OCI-LY3 (cell line): ENCODE measurements around the gene FBXO17.

Experiments
- H2AFZ ChIP-seq: fragments of 200-600, 300-600 bp; shearing (Covaris generic); 2 replicates; pipeline ENCODE4 v1.6.0; 2014; ENCODE audit warnings: antibody characterized with exemption, low read depth, low read length
- H3K27ac ChIP-seq: fragments of 200-600, 300-600 bp; sonication (generic); 2 replicates; pipeline ENCODE4 v1.5.1; 2014; ENCODE audit warnings: mild to moderate bottlenecking, low read length, moderate library complexity, mixed read lengths
- H3K27me3 ChIP-seq: fragments of 200-600, 300-600 bp; sonication (generic); 2 replicates; pipeline ENCODE4 v1.6.1; 2014; ENCODE audit warnings: low read depth, low read length, mixed read lengths
- H3K36me3 ChIP-seq: fragments of 200-600, 300-600 bp; sonication (generic); replicated peaks from 2 replicates; pipeline ENCODE3; 2014; ENCODE audit warnings: low read depth, low read length, mixed read lengths
- H3K4me1 ChIP-seq: fragments of 300-600, 200-600 bp; sonication (generic); 2 replicates; pipeline ENCODE4 v1.6.1; 2014; ENCODE audit warnings: low read length, mixed read lengths
- H3K4me2 ChIP-seq: fragments of 200-600, 300-600 bp; sonication (generic); 2 replicates; pipeline ENCODE4 v1.6.1; 2014; ENCODE audit warnings: low read length, mixed read lengths
- H3K4me3 ChIP-seq: fragments of 300-600, 200-600 bp; sonication (generic); 2 replicates; pipeline ENCODE4 v1.5.1; 2014; ENCODE audit warnings: antibody characterized with exemption, mild to moderate bottlenecking, low read length, moderate library complexity
- H3K79me2 ChIP-seq: fragments of 300-600, 200-600 bp; shearing (Covaris generic); 2 replicates; pipeline ENCODE4 v1.6.1; 2014; ENCODE audit warnings: mild to moderate bottlenecking, low read length, mixed read lengths
- H3K9ac ChIP-seq: fragments of 300-600, 200-600 bp; shearing (Covaris generic); 2 replicates; pipeline ENCODE4 v1.6.0; 2014; ENCODE audit warnings: mild to moderate bottlenecking, low read length, moderate library complexity
- H3K9me3 ChIP-seq: fragments of 200-600, 300-600 bp; shearing (Covaris generic); 2 replicates; pipeline ENCODE4 v1.6.1; 2014; ENCODE audit warnings: low read length, mixed read lengths; ENCODE audit not compliant: insufficient read depth
- H4K20me1 ChIP-seq: fragments of 200-600, 300-600 bp; sonication (generic); 2 replicates; pipeline ENCODE4 v1.6.1; 2016; ENCODE audit warnings: low read length, mixed read lengths; ENCODE audit not compliant: insufficient read depth
- EZH2phosphoT487 ChIP-seq: fragments of 200-600 bp; shearing (Covaris generic); IDR thresholded peaks from 2 replicates; pipeline ENCODE4 v1.6.1; 2018; ENCODE audit warnings: antibody characterized with exemption, mixed run types, low read depth
- TF ChIP-seq, protein P1 (sequence below): fragments of 200-600, 300-600 bp; sonication (generic); IDR thresholded peaks from 2 replicates; pipeline ENCODE4 v1.5.1; 2014; ENCODE audit warnings: antibody characterized with exemption, low read length, low read depth

FBXO17 gene

DNA sequence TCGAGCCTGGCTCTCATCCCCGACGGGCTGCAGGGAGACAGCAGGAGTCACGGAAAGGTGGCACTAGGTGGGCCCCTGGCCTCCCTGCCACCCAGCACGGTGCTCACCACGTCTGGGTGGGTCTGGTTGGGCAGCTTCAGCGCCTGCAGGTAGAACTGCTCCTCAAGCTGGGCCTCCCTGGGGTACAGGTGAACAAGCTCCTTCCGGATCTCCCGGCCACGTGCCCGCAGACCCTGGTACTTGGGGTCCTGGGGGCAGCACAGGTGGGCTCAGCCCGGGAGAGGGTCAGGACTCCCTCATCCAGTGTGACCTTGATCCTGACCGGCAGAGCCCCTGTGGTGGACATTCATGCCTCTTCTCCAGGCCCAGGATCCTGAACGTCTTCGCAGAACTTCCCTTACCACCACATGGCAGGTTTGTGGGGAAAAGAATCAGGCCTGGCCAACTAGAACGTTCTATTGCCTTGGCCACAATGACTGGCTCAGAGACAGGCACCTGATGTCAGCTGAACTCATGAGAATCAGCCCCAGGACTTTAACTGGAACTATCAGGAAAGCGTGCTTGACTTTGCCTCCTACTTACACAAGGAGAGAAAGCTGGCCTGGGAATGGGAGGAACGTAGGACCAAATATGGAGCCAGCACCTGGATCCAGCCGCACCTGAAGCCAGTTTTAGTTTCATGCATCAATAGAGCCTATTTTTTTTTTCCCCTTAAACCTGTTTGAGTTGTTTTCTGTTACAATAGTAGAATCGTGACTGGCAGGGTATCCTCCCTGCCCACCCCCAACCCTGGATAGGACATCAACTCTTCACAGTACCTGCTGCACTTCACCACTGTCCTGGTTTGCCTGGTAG is 53.9 kb downstream of the FBXO17 start:
- no peaks in the 10 kb centered on the region for H3K79me2 ChIP-seq
- TF ChIP-seq, protein P1, sequence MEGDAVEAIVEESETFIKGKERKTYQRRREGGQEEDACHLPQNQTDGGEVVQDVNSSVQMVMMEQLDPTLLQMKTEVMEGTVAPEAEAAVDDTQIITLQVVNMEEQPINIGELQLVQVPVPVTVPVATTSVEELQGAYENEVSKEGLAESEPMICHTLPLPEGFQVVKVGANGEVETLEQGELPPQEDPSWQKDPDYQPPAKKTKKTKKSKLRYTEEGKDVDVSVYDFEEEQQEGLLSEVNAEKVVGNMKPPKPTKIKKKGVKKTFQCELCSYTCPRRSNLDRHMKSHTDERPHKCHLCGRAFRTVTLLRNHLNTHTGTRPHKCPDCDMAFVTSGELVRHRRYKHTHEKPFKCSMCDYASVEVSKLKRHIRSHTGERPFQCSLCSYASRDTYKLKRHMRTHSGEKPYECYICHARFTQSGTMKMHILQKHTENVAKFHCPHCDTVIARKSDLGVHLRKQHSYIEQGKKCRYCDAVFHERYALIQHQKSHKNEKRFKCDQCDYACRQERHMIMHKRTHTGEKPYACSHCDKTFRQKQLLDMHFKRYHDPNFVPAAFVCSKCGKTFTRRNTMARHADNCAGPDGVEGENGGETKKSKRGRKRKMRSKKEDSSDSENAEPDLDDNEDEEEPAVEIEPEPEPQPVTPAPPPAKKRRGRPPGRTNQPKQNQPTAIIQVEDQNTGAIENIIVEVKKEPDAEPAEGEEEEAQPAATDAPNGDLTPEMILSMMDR: no peak
- TF ChIP-seq EZH2phosphoT487: no peak

DNA sequence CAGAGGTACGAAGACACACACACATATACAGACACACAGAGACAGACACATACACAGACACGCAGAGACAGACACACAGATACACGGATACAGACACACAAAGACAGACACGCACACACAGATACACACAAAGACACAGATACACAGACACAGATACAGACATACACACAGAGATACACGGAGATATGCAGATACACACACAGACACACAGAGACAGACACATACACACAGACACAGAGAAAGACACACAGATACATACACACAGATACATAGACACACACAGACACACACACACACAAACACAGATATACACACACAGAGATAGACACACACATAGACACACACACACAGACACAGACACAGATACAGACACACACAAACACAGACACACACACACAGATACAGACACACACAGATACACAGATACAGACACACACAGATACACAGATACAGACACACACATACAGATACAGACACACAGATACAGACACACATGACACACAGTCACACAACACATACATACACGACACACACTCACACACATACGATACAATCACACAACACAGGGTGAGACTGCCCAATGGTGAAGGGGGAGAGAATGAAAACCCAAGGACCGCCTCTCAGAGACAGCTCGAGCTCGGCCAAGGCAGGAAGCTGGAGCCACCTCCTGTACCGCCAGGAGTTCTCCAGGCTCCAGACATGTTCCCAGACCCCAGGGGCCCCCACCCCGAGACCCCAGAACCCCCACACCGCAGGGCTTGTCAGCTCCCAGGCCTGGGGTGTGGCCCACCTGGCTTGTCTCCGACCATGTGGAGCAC is 54.7 kb downstream of the FBXO17 start:
- Histone ChIP-seq H3K27ac (no peak overlapping the region), H3K9me3 (no peaks in the 10 kb centered on the region), H2AFZ (no peak overlapping the region), H3K4me2 (no peak overlapping the region), H3K79me2 (no peaks in the 10 kb centered on the region), H3K4me3 (no peak overlapping the region), H3K36me3 (peaks cover 33% of the 10 kb centered on the region), H3K27me3 (no peaks in the 10 kb centered on the region), H4K20me1 (no peaks in the 10 kb centered on the region), H3K4me1 (no peaks in the 10 kb centered on the region), H3K9ac (no peak overlapping the region)
- TF ChIP-seq EZH2phosphoT487: no peak
- TF ChIP-seq, protein P1: no peak

More for the DNA sequence above, 53.9 kb downstream of the FBXO17 start:
- Histone ChIP-seq H3K4me2 (no peak overlapping the region), H3K27ac (no peak overlapping the region), H3K9ac (no peak overlapping the region), H4K20me1 (no peaks in the 10 kb centered on the region), H3K36me3 (peaks cover 36% of the 10 kb centered on the region), H3K4me3 (no peak overlapping the region), H2AFZ (no peak overlapping the region), H3K9me3 (no peaks in the 10 kb centered on the region), H3K27me3 (no peaks in the 10 kb centered on the region), H3K4me1 (no peaks in the 10 kb centered on the region)

DNA sequence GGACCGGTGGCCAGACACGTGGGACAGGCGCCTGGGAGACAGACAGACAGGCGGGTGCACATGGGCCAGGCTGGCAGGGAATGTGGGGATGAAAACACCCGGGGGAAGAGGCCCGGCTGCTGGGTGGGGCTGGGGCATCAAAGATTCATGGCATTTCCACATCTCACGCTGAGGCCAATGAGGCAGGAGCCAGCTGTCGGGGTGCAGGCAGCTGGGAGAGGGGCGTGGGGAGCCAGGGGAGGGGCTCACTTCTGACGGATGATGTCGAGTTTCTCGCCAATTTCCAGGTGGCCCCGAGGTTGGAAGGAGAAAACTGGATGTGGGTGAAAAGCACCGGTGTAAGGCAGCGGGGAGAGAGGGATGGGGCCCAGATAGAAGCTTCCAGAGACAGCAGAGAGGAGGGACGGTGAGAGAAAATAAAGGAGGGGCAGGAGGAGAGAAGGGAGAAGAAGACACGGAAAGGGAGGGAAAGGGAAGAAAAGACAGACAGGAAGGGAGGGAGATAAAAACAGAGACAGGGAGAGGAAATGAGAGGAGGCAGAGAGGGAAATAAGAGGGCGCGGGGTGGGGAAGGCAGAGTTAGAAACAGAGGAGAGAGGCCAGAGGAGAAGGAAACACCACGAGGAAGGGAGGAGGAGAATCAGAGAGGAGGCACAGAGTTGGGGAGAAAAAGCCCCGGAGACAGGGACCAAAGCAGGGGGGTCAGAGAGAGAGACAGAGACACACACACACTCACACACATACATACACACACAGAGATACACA is 55.5 kb downstream of the FBXO17 start:
- Histone ChIP-seq H3K27me3 (no peaks in the 10 kb centered on the region), H2AFZ (no peak overlapping the region), H3K4me1 (no peaks in the 10 kb centered on the region), H4K20me1 (no peaks in the 10 kb centered on the region), H3K4me2 (no peak overlapping the region), H3K36me3 (peaks cover 29% of the 10 kb centered on the region), H3K9me3 (no peaks in the 10 kb centered on the region), H3K4me3 (no peak overlapping the region), H3K79me2 (no peaks in the 10 kb centered on the region), H3K27ac (no peak overlapping the region), H3K9ac (no peak overlapping the region)
- no peak for TF ChIP-seq EZH2phosphoT487
- TF ChIP-seq, protein P1: no peak

DNA sequence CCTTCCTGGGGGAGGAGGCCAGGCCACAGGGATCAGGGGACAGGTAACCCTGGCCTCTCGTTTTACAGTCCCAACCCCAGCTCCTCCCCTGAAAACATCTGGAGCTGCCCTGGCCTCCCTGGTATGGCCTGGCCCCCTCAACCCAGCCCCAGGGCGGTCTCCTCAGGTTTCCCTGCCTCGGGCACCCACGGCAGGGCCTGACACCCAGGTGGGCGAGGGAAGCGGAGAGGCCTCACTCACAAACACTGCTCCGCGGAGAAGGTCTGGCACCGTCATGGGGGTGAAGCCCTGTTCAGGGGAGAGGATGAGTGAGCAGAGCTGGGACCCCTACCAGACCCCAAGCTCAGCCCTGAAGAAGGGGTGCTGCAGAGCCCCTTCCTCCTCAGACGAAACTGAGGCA is 57.0 kb downstream of the FBXO17 start:
- Histone ChIP-seq H3K9ac (no peak overlapping the region), H3K36me3 (peaks cover 20% of the 10 kb centered on the region), H3K4me1 (no peaks in the 10 kb centered on the region)

More for the DNA sequence above, 57.0 kb downstream of the FBXO17 start:
- TF ChIP-seq EZH2phosphoT487: no peak
- TF ChIP-seq, protein P1: no peak
- Histone ChIP-seq H3K79me2 (no peaks in the 10 kb centered on the region), H3K9me3 (no peaks in the 10 kb centered on the region), H4K20me1 (no peaks in the 10 kb centered on the region), H3K4me3 (no peak overlapping the region), H2AFZ (no peak overlapping the region), H3K4me2 (no peak overlapping the region), H3K27me3 (no peaks in the 10 kb centered on the region), H3K27ac (no peak overlapping the region)
